H9 (cell line): Measurements from ENCODE around the gene WDR27. TPM values are rescaled to one million over a fixed set of nuclear protein-coding genes. Genes with fewer than 3 reads are reported as not detected.
A peak's percentile ranks its signal among the peaks of the same experiment; 100 is the strongest.

Source experiments
- DNase-seq: peaks from one replicate; pipeline ENCODE4 v3.0.0-alpha.2; 2017
- H2AFZ ChIP-seq: one replicate; pipeline ENCODE4 v1.6.1; 2013; ENCODE audit warnings: mild to moderate bottlenecking, low read length, control low read depth, moderate library complexity
- H2AK5ac ChIP-seq: 2 replicates; pipeline ENCODE4 v1.6.1; 2013; ENCODE audit warnings: low read length, control low read depth, mixed read lengths; ENCODE audit not compliant: insufficient read length
- H2BK120ac ChIP-seq: one replicate; pipeline ENCODE4 v1.6.1; 2013; ENCODE audit warnings: low read depth, mild to moderate bottlenecking, low read length, control low read depth, inconsistent platforms; ENCODE audit not compliant: poor library complexity, severe bottlenecking
- H2BK12ac ChIP-seq: 2 replicates; pipeline ENCODE4 v1.6.1; 2013; ENCODE audit warnings: low read length, control low read depth, mixed read lengths, low read depth; ENCODE audit not compliant: insufficient read length
- H2BK15ac ChIP-seq: 2 replicates; pipeline ENCODE4 v1.6.1; 2013; ENCODE audit warnings: low read depth, low read length, control low read depth
- H2BK20ac ChIP-seq: one replicate; pipeline ENCODE4 v1.6.1; 2013; ENCODE audit warnings: low read depth, mild to moderate bottlenecking, low read length, control low read depth, inconsistent platforms; ENCODE audit not compliant: poor library complexity, severe bottlenecking
- H2BK5ac ChIP-seq: 2 replicates; pipeline ENCODE4 v1.6.1; 2013; ENCODE audit warnings: low read length, control low read depth, mixed read lengths; ENCODE audit not compliant: insufficient read length
- H3K14ac ChIP-seq: 2 replicates; pipeline ENCODE4 v1.6.1; 2013; ENCODE audit warnings: low read length, control low read depth; ENCODE audit not compliant: insufficient read depth
- H3K18ac ChIP-seq: 2 replicates; pipeline ENCODE4 v1.6.1; 2013; ENCODE audit warnings: low read depth, mild to moderate bottlenecking, mixed read lengths, low read length, control low read depth; ENCODE audit not compliant: insufficient read length
- H3K23ac ChIP-seq: 2 replicates; pipeline ENCODE4 v1.6.1; 2013; ENCODE audit warnings: low read length, control low read depth, mixed read lengths, low read depth; ENCODE audit not compliant: insufficient read length
- H3K23me2 ChIP-seq: 2 replicates; pipeline ENCODE4 v1.6.1; 2013; ENCODE audit warnings: low read depth, mild to moderate bottlenecking, mixed read lengths, low read length, control low read depth; ENCODE audit not compliant: insufficient read length, poor library complexity, severe bottlenecking
- H3K27ac ChIP-seq: 2 replicates; pipeline ENCODE4 v1.5.1; 2013; ENCODE audit warnings: low read length, control low read depth, mixed read lengths, low read depth; ENCODE audit not compliant: insufficient read length
- H3K27me3 ChIP-seq: 2 replicates; pipeline ENCODE4 v1.6.1; 2013; ENCODE audit warnings: low read length, control low read depth, inconsistent platforms; ENCODE audit not compliant: insufficient read depth
- H3K4ac ChIP-seq: 2 replicates; pipeline ENCODE4 v1.6.1; 2013; ENCODE audit warnings: low read depth, mild to moderate bottlenecking, control low read depth, inconsistent platforms, low read length, moderate library complexity
- H3K4me1 ChIP-seq: 2 replicates; pipeline ENCODE4 v1.6.1; 2013; ENCODE audit warnings: low read length, control low read depth, inconsistent platforms; ENCODE audit not compliant: insufficient read depth
- H3K4me2 ChIP-seq: 2 replicates; pipeline ENCODE4 v1.6.1; 2013; ENCODE audit warnings: low read length, control low read depth, mixed read lengths; ENCODE audit not compliant: insufficient read length, insufficient read depth
- H3K56ac ChIP-seq: 2 replicates; pipeline ENCODE4 v1.6.1; 2013; ENCODE audit warnings: low read depth, mild to moderate bottlenecking, mixed read lengths, low read length, control low read depth; ENCODE audit not compliant: insufficient read length
- H3K79me1 ChIP-seq: 2 replicates; pipeline ENCODE4 v1.6.1; 2013; ENCODE audit warnings: low read depth, mild to moderate bottlenecking, moderate library complexity, low read length, control low read depth, inconsistent platforms; ENCODE audit not compliant: insufficient read depth, poor library complexity, severe bottlenecking
- H3K79me2 ChIP-seq: 2 replicates; pipeline ENCODE4 v1.6.1; 2013; ENCODE audit warnings: low read length, control low read depth, inconsistent platforms; ENCODE audit not compliant: insufficient read depth
- H3K9ac ChIP-seq: 2 replicates; pipeline ENCODE4 v1.6.1; 2013; ENCODE audit warnings: low read length, control low read depth, mixed read lengths; ENCODE audit not compliant: insufficient read length; ENCODE audit errors: extremely low read depth
- H3K9me3 ChIP-seq: one replicate; pipeline ENCODE4 v1.6.1; 2013; ENCODE audit warnings: low read depth, low read length, inconsistent platforms; ENCODE audit not compliant: control insufficient read depth
- H3T11ph ChIP-seq: one replicate; pipeline ENCODE4 v1.6.1; 2013; ENCODE audit warnings: mild to moderate bottlenecking, low read length, control low read depth, inconsistent platforms
- H4K20me1 ChIP-seq: one replicate; pipeline ENCODE4 v1.6.1; 2013; ENCODE audit not compliant: control insufficient read depth, insufficient read length, insufficient read depth
- H4K5ac ChIP-seq: 2 replicates; pipeline ENCODE4 v1.6.1; 2013; ENCODE audit warnings: low read depth, mild to moderate bottlenecking, mixed read lengths, low read length, control low read depth; ENCODE audit not compliant: insufficient read length
- H4K8ac ChIP-seq: replicated peaks from 2 replicates; pipeline ENCODE4 v1.6.1; 2013; ENCODE audit warnings: low read length, control low read depth, mixed read lengths, low read depth; ENCODE audit not compliant: insufficient read length
- H4K91ac ChIP-seq: 2 replicates; pipeline ENCODE4 v1.6.1; 2013; ENCODE audit warnings: low read depth, mild to moderate bottlenecking, moderate library complexity, mixed read lengths, low read length, control low read depth; ENCODE audit not compliant: insufficient read length
- H3K27ac Mint-ChIP-seq, 3 experiments: 2 replicates in 2 of 3; 3 replicates in 1 of 3; pipeline ENCODE4 v1.8.0; 2020 to 2021; ENCODE audit warnings: mixed read lengths in 3 of 3, mild to moderate bottlenecking in 1 of 3, moderate library complexity in 1 of 3
- H3K27me3 Mint-ChIP-seq: 2 replicates; pipeline ENCODE4 v1.8.0; 2021; ENCODE audit warnings: low read depth, mild to moderate bottlenecking, moderate library complexity, mixed read lengths
- H3K36me3 Mint-ChIP-seq, 3 experiments: 2 replicates in 2 of 3; 3 replicates in 1 of 3; pipeline ENCODE4 v1.8.0; 2020 to 2021; ENCODE audit warnings: low read depth in 3 of 3, mixed read lengths in 3 of 3; ENCODE audit not compliant: insufficient read depth in 1 of 3
- H3K4me1 Mint-ChIP-seq, 2 experiments: 2 replicates each; pipeline ENCODE4 v1.8.0; 2020; ENCODE audit warnings: mixed read lengths in 2 of 2
- H3K4me3 Mint-ChIP-seq, 2 experiments: 2 replicates in 1 of 2; 3 replicates in 1 of 2; pipeline ENCODE4 v1.8.0; 2020 to 2021; ENCODE audit warnings: mild to moderate bottlenecking in 2 of 2, mixed read lengths in 2 of 2, moderate library complexity in 1 of 2
- H3K9me3 Mint-ChIP-seq, 2 experiments: 2 replicates in 1 of 2; 3 replicates in 1 of 2; pipeline ENCODE4 v1.8.0; 2020; ENCODE audit warnings: mild to moderate bottlenecking in 2 of 2, mixed read lengths in 2 of 2, moderate library complexity in 1 of 2
- CTCF ChIP-seq: fragments of 200-600 bp; sonication (generic); conservative IDR thresholded peaks from 3 replicates; pipeline ENCODE4 v1.8.0; 2021; ENCODE audit warnings: antibody characterized with exemption, mild to moderate bottlenecking
- total RNA-seq: library from RNA; stranded (reverse); gene quantifications from 2 replicates; pipeline ENCODE4 v1.2.1, GENCODE V29; 2021

Gene WDR27
- total RNA-seq, 1 experiment from 2014 or later: 48.7 TPM

GRCh38 chr6:169518451-169518850 is 183.4 kb downstream of the WDR27 start:
- no peaks in the 10 kb centered on the region for H3K27me3 Mint-ChIP-seq
- H3K4me3 Mint-ChIP-seq: no peak overlapping the region
- Histone ChIP-seq H3K14ac (no peak overlapping the region), H3K27ac (no peak overlapping the region), H3K4me1 (no peaks in the 10 kb centered on the region), H3K23ac (no peak overlapping the region), H4K5ac (no peak overlapping the region), H3K56ac (no peak overlapping the region), H2BK15ac (no peak overlapping the region), H3K18ac (no peak overlapping the region), H3K79me2 (no peaks in the 10 kb centered on the region), H3T11ph (no peak overlapping the region), H3K4me2 (no peak overlapping the region), H2AFZ (no peak overlapping the region), H3K9me3 (no peaks in the 10 kb centered on the region), H2BK12ac (no peak overlapping the region), H4K91ac (no peak overlapping the region), H4K8ac (no peak overlapping the region), H2BK120ac (no peak overlapping the region), H2BK5ac (no peak overlapping the region), H3K23me2 (no peaks in the 10 kb centered on the region), H3K79me1 (no peaks in the 10 kb centered on the region), H3K9ac (no peak overlapping the region), H3K27me3 (no peaks in the 10 kb centered on the region), H2AK5ac (no peak overlapping the region), H2BK20ac (no peak overlapping the region), H4K20me1 (no peaks in the 10 kb centered on the region), H3K4ac (no peak overlapping the region)
- DNase-seq: no peak
- peaks cover 16 to 26% (median 20%) of the 10 kb centered on the region in 3 experiments for H3K36me3 Mint-ChIP-seq
- no peak for TF ChIP-seq CTCF
- H3K9me3 Mint-ChIP-seq: peaks cover 24 to 46% of the 10 kb centered on the region in 2 experiments
- H3K27ac Mint-ChIP-seq: peak overlapping the region in 1 of 3 experiments; percentile 76; a peak in 2 of 7 replicates
- peaks cover 3 to 7% of the 10 kb centered on the region in 2 experiments; a peak in 2 of 4 replicates for H3K4me1 Mint-ChIP-seq
